OCI-LY7 (cell line): Measurements from ENCODE around the gene CLCA4. TPM values are rescaled to one million over a fixed set of nuclear protein-coding genes. Genes with fewer than 3 reads are reported as not detected.
A peak's percentile ranks its signal among the peaks of the same experiment; 100 is the strongest.

Experiments used
- BruUV-seq: library from RNA; stranded (reverse); fragments of 400-500 nt; replicated peaks from 2 replicates; lab custom pipeline; 2021; lab: Mats Ljungman, UMichigan
- CTCF ChIA-PET: fragments of 300-600 bp; sonication (Branson Sonifier 250); formaldehyde crosslinking; loops from one replicate; lab custom pipeline; 2022; ENCODE audit warnings: antibody characterized with exemption; ENCODE audit not compliant: unreplicated experiment; lab: Charles Lee
- POLR2A ChIA-PET: fragments of 300-600 bp; sonication (Branson Sonifier 250); formaldehyde crosslinking; loops from one replicate; lab custom pipeline; 2022; ENCODE audit warnings: antibody characterized with exemption; lab: Charles Lee
- DNase-seq: peaks from one replicate; pipeline ENCODE4 v3.0.0-alpha.2; 2015; ENCODE audit warnings: low spot score
- H2AFZ ChIP-seq: fragments of 200-600 bp; sonication (generic), shearing (Covaris generic); 2 replicates; pipeline ENCODE4 v1.6.1; 2014; ENCODE audit warnings: mild to moderate bottlenecking, antibody characterized with exemption, low read length, moderate library complexity
- H3K27ac ChIP-seq: fragments of 200-600 bp; sonication (generic); 2 replicates; pipeline ENCODE4 v1.5.1; 2014; ENCODE audit warnings: mixed run types, low read depth, mild to moderate bottlenecking, moderate library complexity, low read length, inconsistent platforms; ENCODE audit not compliant: poor library complexity, severe bottlenecking
- H3K36me3 ChIP-seq: fragments of 200-600 bp; sonication (generic); 2 replicates; pipeline ENCODE4 v1.6.1; 2014; ENCODE audit warnings: mild to moderate bottlenecking, antibody characterized with exemption, low read length, moderate library complexity, mixed read lengths; ENCODE audit not compliant: insufficient read depth
- H3K4me1 ChIP-seq: fragments of 200-600 bp; sonication (generic); 2 replicates; pipeline ENCODE4 v1.5.1; 2014; ENCODE audit warnings: mild to moderate bottlenecking, low read length; ENCODE audit not compliant: insufficient read depth, poor library complexity, severe bottlenecking
- H3K4me2 ChIP-seq: fragments of 200-600 bp; sonication (generic); 2 replicates; pipeline ENCODE4 v1.6.1; 2014; ENCODE audit warnings: mild to moderate bottlenecking, low read length
- H3K4me3 ChIP-seq: fragments of 200-600 bp; sonication (generic); 2 replicates; pipeline ENCODE4 v1.5.1; 2014; ENCODE audit warnings: mild to moderate bottlenecking, low read depth, low read length; ENCODE audit not compliant: poor library complexity, severe bottlenecking
- H3K79me2 ChIP-seq: fragments of 200-600 bp; sonication (generic); 2 replicates; pipeline ENCODE4 v1.6.1; 2016; ENCODE audit warnings: low read depth, mild to moderate bottlenecking, low read length, moderate library complexity, mixed read lengths; ENCODE audit not compliant: insufficient read depth
- H3K9me2 ChIP-seq: fragments of 200-600 bp; sonication (generic); 2 replicates; pipeline ENCODE4 v1.6.1; 2016; ENCODE audit warnings: mild to moderate bottlenecking, low read length, mixed read lengths; ENCODE audit not compliant: insufficient read depth
- H3K9me3 ChIP-seq: fragments of 200-600 bp; sonication (generic); 2 replicates; pipeline ENCODE4 v1.6.1; 2014; ENCODE audit warnings: mild to moderate bottlenecking, mixed run types, low read length, mixed read lengths
- H4K20me1 ChIP-seq: fragments of 200-600 bp; sonication (generic); 2 replicates; pipeline ENCODE4 v1.6.1; 2014; ENCODE audit warnings: mild to moderate bottlenecking, antibody characterized with exemption, low read length, moderate library complexity, mixed read lengths; ENCODE audit not compliant: insufficient read depth
- CTCF ChIP-seq: fragments of 200-600 bp; sonication (generic); conservative IDR thresholded peaks from 2 replicates; pipeline ENCODE4 v1.5.1; 2014; ENCODE audit warnings: mild to moderate bottlenecking, antibody characterized with exemption, low read length, moderate library complexity, mixed read lengths
- EZH2phosphoT487 ChIP-seq: fragments of 200-600 bp; sonication (generic); IDR thresholded peaks from 2 replicates; pipeline ENCODE4 v1.6.1; 2018; ENCODE audit warnings: low read depth, borderline replicate concordance, mild to moderate bottlenecking, mixed run types, antibody characterized with exemption, low read length, moderate library complexity, mixed read lengths
- intact Hi-C: fragments of 100-400 bp; cut with micrococcal nuclease; formaldehyde crosslinking; loops from one replicate; pipeline ENCODE4 v1.10.0; 2022; ENCODE audit not compliant: unreplicated experiment
- total RNA-seq, 2 experiments: library from RNA; depleted of rRNA in 1 of 2; stranded (reverse); fragments of >200 nt in 1 of 2; shearing (Covaris generic) in 1 of 2; gene quantifications; 2 replicates each; pipeline ENCODE4 v1.2.3, GENCODE V29; 2014 to 2022

CLCA4 gene
- total RNA-seq, 2 experiments from 2014 or later: not detected

- intact Hi-C loops: no loop called here
- CTCF ChIA-PET: no interaction called here
- H3K79me2 ChIP-seq: no peaks in the 10 kb centered on the region
- 0 out of 2 replicates have a peak, but pooled peaks have one; percentile 18 for TF ChIP-seq CTCF
- no peak for TF ChIP-seq EZH2phosphoT487
- no peaks in the 10 kb centered on the region for H3K9me2 ChIP-seq
- H3K4me2 ChIP-seq: no peak overlapping the region
- H3K4me1 ChIP-seq: peaks cover 18% of the 10 kb centered on the region
- no peaks in the 10 kb centered on the region for H4K20me1 ChIP-seq
- no TSS peak for BruUV-seq
- H3K36me3 ChIP-seq: no peaks in the 10 kb centered on the region
- DNase-seq: peak; percentile 14
- no peak overlapping the region for H3K4me3 ChIP-seq
- no peak overlapping the region for H2AFZ ChIP-seq
- H3K27ac ChIP-seq: no peak overlapping the region
- no peaks in the 10 kb centered on the region for H3K9me3 ChIP-seq
- POLR2A ChIA-PET: interaction anchor here (0.6 to 1.3 kb wide), 3 partner anchors 11 to 138 kb away, joined by 3 to 4 read pairs (median 4); no protein-coding TSS in a partner anchor
These were observed 74.4 kb downstream of the CLCA4 start for GRCh38 chr1:86621286-86621685.

Other genes with a start within 250 kb of the CLCA4 start
- gene ODF2L, start 150.8 kb upstream of the CLCA4 start, total RNA-seq (2014; rRNA removed; shearing (Covaris generic)): 24.7 and 26.2 TPM in 2 replicates
- gene ODF2L, start 150.8 kb upstream of the CLCA4 start, total RNA-seq (2022): 44.8 and 45.3 TPM in 2 replicates
- not detected in 2 replicates for gene CLCA2, start 122.9 kb upstream of the CLCA4 start, total RNA-seq (2014; rRNA removed; shearing (Covaris generic))
- gene CLCA2, start 122.9 kb upstream of the CLCA4 start, total RNA-seq (2022): not detected in 2 replicates
- not detected in 2 replicates for gene CLCA1, start 78.2 kb upstream of the CLCA4 start, total RNA-seq (2014; rRNA removed; shearing (Covaris generic))
- gene CLCA1, start 78.2 kb upstream of the CLCA4 start, total RNA-seq (2022): not detected in 2 replicates
- 17.7 and 18.9 TPM in 2 replicates for gene SH3GLB1, start 157.5 kb downstream of the CLCA4 start, total RNA-seq (2014; rRNA removed; shearing (Covaris generic))
- gene SH3GLB1, start 157.5 kb downstream of the CLCA4 start, total RNA-seq (2022): 37.5 and 39.7 TPM in 2 replicates